Endothelial cell of umbilical vein (primary cell): ENCODE measurements around the gene SLC25A18. TPM values are rescaled to one million over a fixed set of nuclear protein-coding genes. Genes with fewer than 3 reads are reported as not detected.

Experiments used
- BruUV-seq: library from RNA; stranded (reverse); fragments of 400-500 nt; replicated peaks from 2 replicates; lab custom pipeline; 2021; lab: Mats Ljungman, UMichigan
- CTCF ChIA-PET: fragments of 300-600, 350-600 bp; sonication (Branson Sonifier 250); formaldehyde crosslinking; loops from one replicate; lab custom pipeline; 2021; ENCODE audit warnings: antibody characterized with exemption, inconsistent platforms; lab: Charles Lee
- POLR2A ChIA-PET: fragments of 300-600, 350-600 bp; sonication (Branson Sonifier 250); formaldehyde crosslinking; loops from one replicate; lab custom pipeline; 2021; ENCODE audit warnings: antibody characterized with exemption, inconsistent platforms; lab: Charles Lee
- DNase-seq: peaks from one replicate; pipeline ENCODE4 v3.0.0-alpha.2; 2011; ENCODE audit warnings: low read depth, low spot score
- FAIRE-seq: peaks from 2 replicates; lab custom pipeline; 2011; peaks lifted over from hg19 to GRCh38; lab: Jason Lieb, UNC
- H2AFZ ChIP-seq: 2 replicates; pipeline ENCODE4 v1.6.0; 2012; ENCODE audit warnings: low read depth, low read length, control low read depth, inconsistent platforms
- H3K27ac ChIP-seq: 2 replicates; pipeline ENCODE4 v1.5.1; 2011; ENCODE audit warnings: low read depth, mild to moderate bottlenecking, control low read depth, low read length, moderate library complexity; ENCODE audit not compliant: insufficient read depth
- H3K27me3 ChIP-seq, 2 experiments: 2 replicates each; pipeline versions ENCODE4 v1.6.0 to v1.6.1; 2011; ENCODE audit warnings: low read length in 2 of 2, mixed read lengths in 1 of 2; ENCODE audit not compliant: control insufficient read depth in 2 of 2, insufficient read depth in 2 of 2
- H3K36me3 ChIP-seq, 2 experiments: 2 replicates in 1 of 2; 3 replicates in 1 of 2; pipeline ENCODE4 v1.5.1; 2011; ENCODE audit warnings: low read length in 2 of 2, mild to moderate bottlenecking in 1 of 2, moderate library complexity in 1 of 2; ENCODE audit not compliant: control insufficient read depth in 2 of 2, insufficient read depth in 2 of 2; ENCODE audit errors: extremely low read depth in 1 of 2
- H3K4me1 ChIP-seq: 3 replicates; pipeline ENCODE4 v1.5.1; 2011; ENCODE audit warnings: mild to moderate bottlenecking, low read length; ENCODE audit not compliant: control insufficient read depth, insufficient read depth; ENCODE audit errors: extremely low read depth
- H3K4me2 ChIP-seq: 2 replicates; pipeline ENCODE4 v1.6.1; 2011; ENCODE audit warnings: low read length, control low read depth, mixed read lengths; ENCODE audit not compliant: insufficient read depth
- H3K4me3 ChIP-seq, 3 experiments: fragments of 200-600 bp in 1 of 3; sonication (generic), shearing (Covaris generic) in 1 of 3; replicated peaks in 1 of 3; 2 replicates each; pipeline ENCODE4 v1.5.1; 2011 to 2016; ENCODE audit warnings: control low read depth in 3 of 3, low read length in 3 of 3, mild to moderate bottlenecking in 2 of 3, inconsistent platforms in 1 of 3, low read depth in 1 of 3, moderate library complexity in 1 of 3; ENCODE audit not compliant: insufficient read depth in 1 of 3
- H3K79me2 ChIP-seq: 2 replicates; pipeline ENCODE4 v1.6.0; 2012; ENCODE audit warnings: low read length, inconsistent platforms; ENCODE audit not compliant: control insufficient read depth, insufficient read depth
- H3K9ac ChIP-seq: replicated peaks from 2 replicates; pipeline ENCODE3; 2011; ENCODE audit warnings: low read length, control low read depth; ENCODE audit not compliant: insufficient read depth; ENCODE audit errors: extremely low read depth
- H3K9me1 ChIP-seq: replicated peaks from 3 replicates; pipeline ENCODE4 v1.6.0; 2011; ENCODE audit warnings: mild to moderate bottlenecking, low read length; ENCODE audit not compliant: control insufficient read depth, insufficient read depth; ENCODE audit errors: extremely low read depth
- H3K9me3 ChIP-seq: replicated peaks from 2 replicates; pipeline ENCODE4 v1.5.1; 2012; ENCODE audit warnings: low read length, inconsistent platforms; ENCODE audit not compliant: control insufficient read depth, insufficient read depth
- H4K20me1 ChIP-seq: replicated peaks from 2 replicates; pipeline ENCODE3; 2011; ENCODE audit warnings: mild to moderate bottlenecking, low read length; ENCODE audit not compliant: control insufficient read depth, insufficient read depth; ENCODE audit errors: extremely low read depth
- EZH2 ChIP-seq: IDR thresholded peaks from 2 replicates; pipeline ENCODE4 v1.6.1; 2012; ENCODE audit warnings: borderline replicate concordance, low read depth, mild to moderate bottlenecking, moderate library complexity, low read length, inconsistent platforms; ENCODE audit not compliant: severe bottlenecking
- FOS ChIP-seq: IDR thresholded peaks from 2 replicates; pipeline ENCODE4 v1.6.1; 2011; ENCODE audit warnings: mild to moderate bottlenecking, low read length, moderate library complexity, borderline replicate concordance; ENCODE audit not compliant: insufficient read depth
- GATA2 ChIP-seq: IDR thresholded peaks from 2 replicates; pipeline ENCODE4 v1.7.0; 2011; ENCODE audit warnings: low read depth, mild to moderate bottlenecking, moderate library complexity, mixed read lengths, low read length; ENCODE audit not compliant: insufficient read length, insufficient read depth
- JUN ChIP-seq: IDR thresholded peaks from 2 replicates; pipeline ENCODE4 v1.6.1; 2011; ENCODE audit warnings: borderline replicate concordance, low read depth; ENCODE audit not compliant: insufficient read length, insufficient read depth
- MYC ChIP-seq: IDR thresholded peaks from one replicate; pipeline ENCODE4 v1.6.1; 2011; ENCODE audit warnings: mild to moderate bottlenecking, low read depth, low read length
- POLR2A ChIP-seq: IDR thresholded peaks from 2 replicates; pipeline ENCODE4 v1.6.1; 2012; ENCODE audit warnings: low read depth, mild to moderate bottlenecking, control low read depth, low read length
- POLR2AphosphoS5 ChIP-seq: IDR thresholded peaks from 2 replicates; pipeline ENCODE4 v1.6.1; 2012; ENCODE audit warnings: low read depth, mild to moderate bottlenecking, control low read depth, low read length, moderate library complexity; ENCODE audit not compliant: insufficient read depth
- dilution Hi-C: fragments of 300-500 bp; cut with MboI; formaldehyde crosslinking; loops from one replicate; pipeline ENCODE4 v1.15.0; 2019; ENCODE audit warnings: low sequenced_read_pairs; ENCODE audit not compliant: extremely low pct_ligation_motif_present
- intact Hi-C: fragments of 100-400 bp; cut with micrococcal nuclease; formaldehyde crosslinking; loops from one replicate; pipeline ENCODE4 v1.10.0; 2022
- polyA plus RNA-seq, 4 experiments: library from polyadenylated mRNA; depleted of rRNA in 3 of 4; stranded (reverse) in 3 of 4; unstranded in 1 of 4; fragments of >200 nt; gene quantifications; 2 replicates each; pipeline versions ENCODE4 v1.2.1 to v1.2.3, GENCODE V29; 2011 to 2012; ENCODE audit warnings: missing spikeins in 1 of 4
- total RNA-seq: library from RNA; stranded (reverse); gene quantifications from 2 replicates; pipeline ENCODE4 v1.2.3, GENCODE V29; 2021
- TF ChIP-seq, protein P1 (sequence below): IDR thresholded peaks from 2 replicates; pipeline ENCODE4 v1.6.1; 2011; ENCODE audit not compliant: insufficient read depth, insufficient read length
- TF ChIP-seq, protein P2 (sequence below), 2 donors: IDR thresholded peaks; 1 replicate in 1 of 2; 2 replicates in 1 of 2; pipeline ENCODE4 v1.5.1; 2011; ENCODE audit warnings: low read length in 2 of 2, mild to moderate bottlenecking in 2 of 2, moderate library complexity in 2 of 2, control low read depth in 1 of 2, inconsistent platforms in 1 of 2, low read depth in 1 of 2; ENCODE audit not compliant: insufficient read depth in 1 of 2; ENCODE audit errors: extremely low read depth in 1 of 2

The SLC25A18 gene
- total and polyA plus RNA-seq, 2 donors (not counting 3 experiments of a cell fraction or from before 2014, with no cell fraction given): not detected

DNA sequence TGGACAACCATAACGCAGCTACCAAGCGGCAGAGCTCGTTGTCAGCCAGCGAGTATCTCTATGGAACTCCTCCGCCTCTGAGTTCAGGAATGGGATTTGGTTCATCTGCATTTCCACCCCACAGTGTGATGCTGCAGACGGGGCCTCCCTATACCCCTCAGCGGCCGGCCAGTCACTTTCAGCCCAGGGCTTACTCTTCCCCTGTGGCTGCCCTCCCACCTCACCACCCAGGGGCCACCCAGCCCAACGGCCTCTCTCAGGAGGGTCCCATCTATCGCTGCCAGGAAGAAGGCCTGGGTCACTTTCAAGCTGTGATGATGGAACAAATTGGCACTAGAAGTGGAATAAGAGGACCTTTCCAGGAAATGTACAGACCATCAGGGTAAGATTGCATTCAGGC lies 14.1 kb upstream of the SLC25A18 start:
- H3K36me3 ChIP-seq: no peaks in the 10 kb centered on the region
- no peak overlapping the region for H3K27ac ChIP-seq
- CTCF ChIA-PET: interaction anchor here (0.8 to 3.1 kb wide), 2 partner anchors 9 to 20 kb away, joined by 3 to 13 read pairs; no protein-coding TSS in a partner anchor
- BruUV-seq: no TSS peak
- H3K27me3 ChIP-seq: peaks cover under 1 to 3% of the 10 kb centered on the region in 2 experiments
- H3K9me3 ChIP-seq: no peaks in the 10 kb centered on the region
- no peak for FAIRE-seq
- no peak overlapping the region for H3K4me3 ChIP-seq
- no peak for DNase-seq
- H3K9me1 ChIP-seq: no peaks in the 10 kb centered on the region
- no peaks in the 10 kb centered on the region for H3K79me2 ChIP-seq
- no peak overlapping the region for H3K4me2 ChIP-seq
- dilution Hi-C loops: no loop called here
- H2AFZ ChIP-seq: no peak overlapping the region
- intact Hi-C loops: no loop called here
- no peaks in the 10 kb centered on the region for H3K4me1 ChIP-seq
- no peak overlapping the region for H3K9ac ChIP-seq
- POLR2A ChIA-PET: no interaction called here
- TF ChIP-seq, protein P1, sequence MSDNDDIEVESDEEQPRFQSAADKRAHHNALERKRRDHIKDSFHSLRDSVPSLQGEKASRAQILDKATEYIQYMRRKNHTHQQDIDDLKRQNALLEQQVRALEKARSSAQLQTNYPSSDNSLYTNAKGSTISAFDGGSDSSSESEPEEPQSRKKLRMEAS: no peak
- TF ChIP-seq EZH2 (no peak), POLR2A (no peak), GATA2 (no peak), POLR2AphosphoS5 (no peak), MYC (no peak), JUN (no peak), FOS (no peak)
- TF ChIP-seq, protein P2, sequence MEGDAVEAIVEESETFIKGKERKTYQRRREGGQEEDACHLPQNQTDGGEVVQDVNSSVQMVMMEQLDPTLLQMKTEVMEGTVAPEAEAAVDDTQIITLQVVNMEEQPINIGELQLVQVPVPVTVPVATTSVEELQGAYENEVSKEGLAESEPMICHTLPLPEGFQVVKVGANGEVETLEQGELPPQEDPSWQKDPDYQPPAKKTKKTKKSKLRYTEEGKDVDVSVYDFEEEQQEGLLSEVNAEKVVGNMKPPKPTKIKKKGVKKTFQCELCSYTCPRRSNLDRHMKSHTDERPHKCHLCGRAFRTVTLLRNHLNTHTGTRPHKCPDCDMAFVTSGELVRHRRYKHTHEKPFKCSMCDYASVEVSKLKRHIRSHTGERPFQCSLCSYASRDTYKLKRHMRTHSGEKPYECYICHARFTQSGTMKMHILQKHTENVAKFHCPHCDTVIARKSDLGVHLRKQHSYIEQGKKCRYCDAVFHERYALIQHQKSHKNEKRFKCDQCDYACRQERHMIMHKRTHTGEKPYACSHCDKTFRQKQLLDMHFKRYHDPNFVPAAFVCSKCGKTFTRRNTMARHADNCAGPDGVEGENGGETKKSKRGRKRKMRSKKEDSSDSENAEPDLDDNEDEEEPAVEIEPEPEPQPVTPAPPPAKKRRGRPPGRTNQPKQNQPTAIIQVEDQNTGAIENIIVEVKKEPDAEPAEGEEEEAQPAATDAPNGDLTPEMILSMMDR (IDR thresholded peaks at IDR 0.05; ENCODE audit: extremely low read depth in 1 of 2, insufficient read depth in 1 of 2, low read depth in 1 of 2, low read length in 2 of 2): no peak
- no peaks in the 10 kb centered on the region for H4K20me1 ChIP-seq
